GM12878 (cell line): ENCODE measurements around the gene SYNPR. TPM values are rescaled to one million over a fixed set of nuclear protein-coding genes. Genes with fewer than 3 reads are reported as not detected.

Experiments used
- ATAC-seq: fragments of 200-7000 bp; cut with Tn5 transposase; 3 replicates; pipeline ENCODE4 v1.9.1; 2020; ENCODE audit warnings: mild to moderate bottlenecking, moderate library complexity
- BruUV-seq: library from RNA; stranded (reverse); fragments of 400-500 nt; replicated peaks from 2 replicates; lab custom pipeline; 2021; lab: Mats Ljungman, UMichigan
- CTCF ChIA-PET: fragments of 300-600 bp; sonication (Branson Sonifier 250); formaldehyde crosslinking; extraction: SDS; loops from one replicate; lab custom pipeline; 2021; ENCODE audit warnings: inconsistent platforms; lab: Yijun Ruan, JAX
- POLR2A ChIA-PET: fragments of 350-600 bp; formaldehyde crosslinking; extraction: SDS; loops from one replicate; lab custom pipeline; 2021; ENCODE audit warnings: inconsistent platforms; lab: Charles Lee
- RAD21 ChIA-PET: fragments of 300-600 bp; sonication (Branson Sonifier 250); formaldehyde crosslinking; loops from one replicate; lab custom pipeline; 2023; ENCODE audit warnings: antibody characterized with exemption; ENCODE audit not compliant: unreplicated experiment; lab: Charles Lee
- SMC1A ChIA-PET: fragments of 300-600 bp; sonication (Branson Sonifier 250); formaldehyde crosslinking; loops from one replicate; lab custom pipeline; 2023; ENCODE audit not compliant: unreplicated experiment, uncharacterized antibody; lab: Charles Lee
- DNase-seq: peaks from one replicate; pipeline ENCODE4 v3.0.0-alpha.2; 2011; ENCODE audit warnings: low read depth, low spot score
- FAIRE-seq: peaks from 3 replicates; lab custom pipeline; 2011; peaks lifted over from hg19 to GRCh38; lab: Jason Lieb, UNC
- H2AFZ ChIP-seq: 2 replicates; pipeline ENCODE4 v1.6.0; 2011; ENCODE audit warnings: low read depth, low read length, control low read depth; ENCODE audit not compliant: control insufficient read depth
- H3K27ac ChIP-seq: 2 replicates; pipeline ENCODE4 v1.5.1; 2011; ENCODE audit warnings: control low read depth; ENCODE audit not compliant: control insufficient read depth, insufficient read depth
- H3K27me3 ChIP-seq, 2 experiments: replicated peaks in 1 of 2; 2 replicates each; pipeline versions ENCODE4 v1.6.0 to v1.6.1; 2011; ENCODE audit warnings: low read length in 1 of 2; ENCODE audit not compliant: control insufficient read depth in 2 of 2, insufficient read depth in 2 of 2
- H3K36me3 ChIP-seq, 2 experiments: 2 replicates each; pipeline ENCODE4 v1.5.1; 2011; ENCODE audit warnings: low read length in 1 of 2; ENCODE audit not compliant: control insufficient read depth in 2 of 2, insufficient read depth in 2 of 2
- H3K4me1 ChIP-seq: 2 replicates; pipeline ENCODE4 v1.6.1; 2011; ENCODE audit warnings: mild to moderate bottlenecking, low read length, moderate library complexity, mixed read lengths; ENCODE audit not compliant: control insufficient read depth, insufficient read depth
- H3K4me2 ChIP-seq: 2 replicates; pipeline ENCODE4 v1.6.0; 2011; ENCODE audit warnings: control low read depth; ENCODE audit not compliant: control insufficient read depth, insufficient read depth
- H3K4me3 ChIP-seq: fragments of 200-600 bp; sonication (generic); 2 replicates; pipeline ENCODE4 v1.5.1; 2016
- H3K79me2 ChIP-seq: 2 replicates; pipeline ENCODE4 v1.6.0; 2011; ENCODE audit warnings: low read length; ENCODE audit not compliant: control insufficient read depth, insufficient read depth
- H3K9ac ChIP-seq: 2 replicates; pipeline ENCODE4 v1.8.0; 2011; ENCODE audit warnings: low read length, control low read depth, mixed read lengths; ENCODE audit not compliant: control insufficient read depth, insufficient read depth
- H3K9me3 ChIP-seq: replicated peaks from 3 replicates; pipeline ENCODE4 v1.5.1; 2011; ENCODE audit warnings: mild to moderate bottlenecking, low read length; ENCODE audit not compliant: control insufficient read depth, insufficient read depth
- H4K20me1 ChIP-seq: 2 replicates; pipeline ENCODE4 v1.6.0; 2011; ENCODE audit not compliant: control insufficient read depth, insufficient read depth
- CEBPZ ChIP-seq: fragments of 150-350 bp; IDR thresholded peaks from 2 replicates; pipeline ENCODE4 v1.6.1; 2016; ENCODE audit warnings: low read depth, low read length
- CHD2 ChIP-seq: IDR thresholded peaks from 2 replicates; pipeline ENCODE4 v1.6.1; 2011; ENCODE audit warnings: low read depth, low read length, improper control_type of control experiment, borderline replicate concordance
- IKZF2 ChIP-seq, 2 experiments: fragments of 450-650 bp; IDR thresholded peaks; 2 replicates each; pipeline ENCODE4 v1.6.1; 2017; ENCODE audit warnings: mild to moderate bottlenecking in 2 of 2, moderate library complexity in 2 of 2
- ZNF274 ChIP-seq: IDR thresholded peaks from one replicate; pipeline ENCODE4 v1.8.0; 2011; ENCODE audit not compliant: insufficient read length, insufficient read depth
- WGBS: methylation state at CpG from one replicate; pipeline ENCODE4 v1.1.6; 2016; ENCODE audit warnings: low lambda C conversion rate; ENCODE audit not compliant: insufficient replicate concordance, insufficient coverage; ENCODE audit errors: missing lambda C conversion rate; 5-methylcytosine and 5-hydroxymethylcytosine counted together
- in situ Hi-C: fragments of 300-500 bp; cut with MboI; formaldehyde crosslinking; loops from 9 replicates; pipeline ENCODE4 v1.14.3; 2018; ENCODE audit warnings: mixed read lengths
- intact Hi-C: fragments of 100-400 bp; cut with micrococcal nuclease; formaldehyde crosslinking; loops from one replicate; pipeline ENCODE4 v1.14.2; 2022; ENCODE audit not compliant: unreplicated experiment
- polyA plus RNA-seq, 11 experiments: library from polyadenylated mRNA; depleted of rRNA in 4 of 11; unstranded in 6 of 11; stranded (reverse) in 5 of 11; fragments of >200 nt; fragmentation: Nextera tagmentation in 4 of 11; fragmentation: Illumina TruSeq in 1 of 11; extraction: Ambion mirVana in 4 of 11; extraction: Trizol in 1 of 11; gene quantifications; 1 replicate in 1 of 11; 2 replicates in 10 of 11; pipeline versions ENCODE4 v1.2.1 to v1.2.3, GENCODE V29; 2011 to 2016; ENCODE audit warnings: inconsistent platforms in 2 of 11, missing spikeins in 2 of 11, low read depth in 1 of 11
- total RNA-seq, 4 experiments: library from RNA; depleted of rRNA in 3 of 4; stranded (reverse); fragments of >200 nt in 3 of 4; fragmentation: Illumina TruSeq in 1 of 4; extraction: Trizol in 1 of 4; gene quantifications; 2 replicates each; pipeline versions ENCODE4 v1.2.1 to v1.2.3, GENCODE V29; 2013 to 2021
- TF ChIP-seq, protein P1 (sequence below): fragments of 450-650 bp; IDR thresholded peaks from 2 replicates; pipeline ENCODE4 v1.6.1; 2017; ENCODE audit warnings: low read depth, mild to moderate bottlenecking, moderate library complexity

The SYNPR gene
- total and polyA plus RNA-seq, 10 of the 15 experiments (the other 5 are each of a cell fraction or from before 2014, with no cell fraction given): not detected

DNA sequence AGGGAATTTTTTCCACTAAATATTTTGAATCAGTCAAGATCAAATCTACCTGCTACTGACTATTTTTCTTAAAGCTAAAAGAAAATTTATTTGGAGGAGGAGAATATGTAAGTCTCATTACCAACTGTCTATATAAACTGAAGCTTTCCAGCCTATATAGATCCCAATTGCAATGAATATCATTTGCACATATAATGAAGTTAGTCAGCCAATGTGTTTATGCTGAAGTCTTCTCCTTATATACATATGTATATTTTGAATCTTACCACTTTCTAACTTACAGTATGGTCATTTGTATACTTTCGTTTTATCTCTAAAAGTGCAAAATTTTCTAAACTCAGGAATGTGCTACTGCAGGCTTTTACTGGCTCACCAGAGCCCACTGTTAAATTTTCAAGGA, 136.5 kb downstream of the SYNPR start:
- Histone ChIP-seq H3K9ac (no peak overlapping the region), H3K36me3 (no peaks in the 10 kb centered on the region), H3K27me3 (no peaks in the 10 kb centered on the region), H3K9me3 (no peaks in the 10 kb centered on the region), H3K4me1 (no peaks in the 10 kb centered on the region), H3K4me2 (no peak overlapping the region), H2AFZ (no peak overlapping the region), H3K27ac (no peak overlapping the region), H3K4me3 (no peak overlapping the region), H4K20me1 (no peaks in the 10 kb centered on the region), H3K79me2 (no peaks in the 10 kb centered on the region)
- DNase-seq (no peak), ATAC-seq (no peak), FAIRE-seq (no peak)
- 4% methylated on average over 1 of the region's 1 CpG for WGBS
- no TSS peak for BruUV-seq
- TF ChIP-seq ZNF274: no peak
- no peak for TF ChIP-seq CHD2
- TF ChIP-seq, protein P1, sequence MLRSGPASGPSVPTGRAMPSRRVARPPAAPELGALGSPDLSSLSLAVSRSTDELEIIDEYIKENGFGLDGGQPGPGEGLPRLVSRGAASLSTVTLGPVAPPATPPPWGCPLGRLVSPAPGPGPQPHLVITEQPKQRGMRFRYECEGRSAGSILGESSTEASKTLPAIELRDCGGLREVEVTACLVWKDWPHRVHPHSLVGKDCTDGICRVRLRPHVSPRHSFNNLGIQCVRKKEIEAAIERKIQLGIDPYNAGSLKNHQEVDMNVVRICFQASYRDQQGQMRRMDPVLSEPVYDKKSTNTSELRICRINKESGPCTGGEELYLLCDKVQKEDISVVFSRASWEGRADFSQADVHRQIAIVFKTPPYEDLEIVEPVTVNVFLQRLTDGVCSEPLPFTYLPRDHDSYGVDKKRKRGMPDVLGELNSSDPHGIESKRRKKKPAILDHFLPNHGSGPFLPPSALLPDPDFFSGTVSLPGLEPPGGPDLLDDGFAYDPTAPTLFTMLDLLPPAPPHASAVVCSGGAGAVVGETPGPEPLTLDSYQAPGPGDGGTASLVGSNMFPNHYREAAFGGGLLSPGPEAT: no peak
- no peak for TF ChIP-seq IKZF2 (IDR thresholded peaks at IDR 0.05)
- no peak for TF ChIP-seq CEBPZ
- SMC1A ChIA-PET: no interaction called here
- RAD21 ChIA-PET: no interaction called here
- POLR2A ChIA-PET: no interaction called here
- intact Hi-C loops: no loop called here
- CTCF ChIA-PET: no interaction called here
- in situ Hi-C loops: no loop called here
